NCI-H1105 treated with DMSO at 0.1 percent for 48 hours (cell line): ENCODE measurements around the gene NHS.
A peak's percentile ranks its signal among the peaks of the same experiment; 100 is the strongest.

Source experiments
- DNase-seq: peaks from one replicate; lab custom pipeline; 2025; lab: John Stamatoyannopoulos, UW

Gene NHS

DNA sequence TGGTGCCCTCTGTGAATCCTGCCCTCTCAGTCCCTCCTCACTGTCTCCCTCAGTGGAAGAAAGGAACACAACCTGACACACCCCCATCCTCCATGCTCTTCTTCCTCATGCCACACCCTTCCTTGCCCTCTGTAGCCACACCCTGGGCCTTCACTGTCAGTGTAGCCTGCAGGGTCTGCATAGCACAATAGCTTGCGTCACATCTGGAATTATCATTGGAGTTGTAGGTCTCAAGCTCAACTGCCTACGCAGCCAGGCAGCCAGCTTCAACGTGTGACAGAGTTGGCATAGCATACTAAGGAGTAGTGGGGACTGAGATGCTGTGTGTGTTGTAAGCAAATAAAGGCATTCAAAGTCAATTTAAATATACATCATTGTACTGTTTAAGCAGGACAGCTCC lies 248.8 kb downstream of the NHS start:
- no peak for DNase-seq

DNA sequence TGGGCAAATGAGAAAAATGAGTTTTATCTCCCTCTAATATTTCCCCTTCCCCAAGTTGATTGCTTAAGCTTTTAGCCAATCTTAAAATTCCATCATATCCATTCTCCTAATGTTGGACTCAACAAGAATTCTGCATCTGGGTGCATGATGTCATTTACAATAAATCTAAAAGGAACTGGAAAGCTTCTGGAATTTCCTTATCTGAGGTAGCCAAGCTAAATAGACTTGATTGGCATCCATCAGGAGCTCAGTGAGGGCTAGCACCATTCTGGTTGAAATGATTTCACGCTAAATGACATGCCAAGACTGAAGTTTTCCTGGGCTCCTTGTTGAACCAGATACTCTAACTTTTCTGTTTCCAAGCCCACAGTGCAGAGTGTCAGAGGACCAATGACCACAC lies 252.0 kb downstream of the NHS start:
- no peak for DNase-seq

DNA sequence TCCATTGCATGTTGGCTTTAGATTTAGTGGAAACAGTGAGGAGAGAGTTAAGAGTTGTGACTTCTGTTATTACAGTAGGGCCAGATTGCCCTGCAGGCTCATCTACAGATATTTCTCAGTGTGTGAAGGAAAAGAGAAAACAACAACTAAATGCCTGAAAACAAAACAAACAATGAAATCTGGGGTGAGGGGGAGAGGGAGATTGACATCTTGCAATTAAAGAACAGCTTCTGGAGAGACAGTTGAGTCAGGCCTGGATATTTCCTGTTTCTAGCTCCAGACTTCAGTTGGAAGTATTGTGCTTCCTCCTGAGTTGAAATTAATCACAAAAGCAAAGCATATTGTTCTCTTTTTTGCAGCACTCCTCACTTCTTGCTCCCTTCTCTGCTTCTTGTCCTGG lies 254.0 kb downstream of the NHS start:
- DNase-seq = no peak

DNA sequence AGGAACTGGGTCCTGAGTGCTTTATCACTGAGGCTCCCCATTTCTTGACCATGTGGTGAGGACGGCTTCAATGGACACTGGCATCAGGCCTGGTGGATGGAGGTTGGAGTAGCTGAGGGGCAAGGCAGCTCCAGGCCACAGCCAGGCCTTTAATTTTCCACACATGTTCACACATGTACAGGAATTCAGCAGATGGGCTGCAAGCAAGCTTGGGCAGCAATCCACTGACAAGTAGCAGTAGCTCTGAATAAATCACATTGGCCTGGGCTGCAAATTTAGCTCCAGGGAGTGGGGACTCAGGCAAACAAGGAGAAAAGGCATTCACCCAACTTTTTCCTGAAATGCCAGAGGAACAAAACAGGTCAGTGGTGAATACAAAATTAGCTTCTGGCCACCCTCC lies 254.5 kb downstream of the NHS start:
- no peak for DNase-seq

DNA sequence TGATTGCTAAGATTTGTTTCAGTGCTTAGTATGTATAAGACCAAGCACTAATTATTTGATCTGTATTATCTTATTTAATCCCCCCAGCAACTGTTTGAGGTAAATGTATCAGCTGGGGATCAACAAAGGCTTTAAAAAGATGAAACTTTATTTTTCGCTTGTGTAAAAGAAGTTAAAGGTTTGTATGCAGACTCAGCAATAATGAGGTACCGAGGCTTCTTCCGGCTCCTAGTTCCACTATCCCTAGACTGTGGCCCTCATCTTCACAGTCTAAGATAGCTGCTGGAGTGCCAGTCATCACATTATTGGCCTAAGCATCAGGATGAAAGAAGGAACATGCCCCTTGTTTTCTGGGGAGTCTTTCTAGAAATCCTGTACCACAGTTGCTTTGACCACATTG lies 256.6 kb downstream of the NHS start:
- DNase-seq = no peak

DNA sequence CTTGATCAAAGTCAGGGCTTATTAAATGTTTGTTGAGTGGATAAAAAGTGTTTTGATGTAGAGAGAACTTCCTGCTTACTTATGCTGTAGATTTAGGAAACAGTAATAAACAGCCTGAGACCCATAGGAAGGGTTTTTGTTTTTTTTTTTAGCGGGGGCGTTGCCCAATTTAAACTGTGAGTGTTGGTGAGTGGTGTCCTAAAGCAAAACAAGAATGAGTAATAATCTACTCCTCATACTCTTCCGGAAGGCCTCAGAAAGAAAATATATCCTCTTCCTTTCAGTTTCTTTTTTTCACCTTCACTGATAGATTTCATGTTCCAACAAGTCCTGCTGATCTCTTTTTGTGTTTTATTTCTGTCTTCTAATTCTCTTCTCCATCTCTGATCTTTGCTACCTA lies 257.9 kb downstream of the NHS start:
- DNase-seq = no peak

DNA sequence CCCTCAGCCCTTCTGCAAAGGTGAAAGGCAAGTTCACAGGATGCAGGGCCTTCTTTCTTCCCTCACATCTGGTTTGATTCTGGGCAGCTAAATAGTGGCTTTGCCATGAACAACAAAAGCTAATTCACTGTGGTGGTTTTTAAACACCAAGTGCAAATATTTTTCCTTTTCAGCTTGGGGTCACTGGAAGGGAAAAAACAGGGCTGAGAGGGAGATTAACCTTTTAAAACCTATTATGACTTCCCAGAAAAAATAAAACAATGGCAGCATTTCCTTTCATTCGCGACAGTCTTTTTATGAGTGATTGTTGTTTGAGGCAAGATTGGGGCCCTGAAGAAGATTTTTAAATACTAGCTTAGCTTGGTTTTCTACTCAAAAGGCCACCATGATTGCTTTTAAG lies 258.5 kb downstream of the NHS start:
- DNase-seq = no peak

DNA sequence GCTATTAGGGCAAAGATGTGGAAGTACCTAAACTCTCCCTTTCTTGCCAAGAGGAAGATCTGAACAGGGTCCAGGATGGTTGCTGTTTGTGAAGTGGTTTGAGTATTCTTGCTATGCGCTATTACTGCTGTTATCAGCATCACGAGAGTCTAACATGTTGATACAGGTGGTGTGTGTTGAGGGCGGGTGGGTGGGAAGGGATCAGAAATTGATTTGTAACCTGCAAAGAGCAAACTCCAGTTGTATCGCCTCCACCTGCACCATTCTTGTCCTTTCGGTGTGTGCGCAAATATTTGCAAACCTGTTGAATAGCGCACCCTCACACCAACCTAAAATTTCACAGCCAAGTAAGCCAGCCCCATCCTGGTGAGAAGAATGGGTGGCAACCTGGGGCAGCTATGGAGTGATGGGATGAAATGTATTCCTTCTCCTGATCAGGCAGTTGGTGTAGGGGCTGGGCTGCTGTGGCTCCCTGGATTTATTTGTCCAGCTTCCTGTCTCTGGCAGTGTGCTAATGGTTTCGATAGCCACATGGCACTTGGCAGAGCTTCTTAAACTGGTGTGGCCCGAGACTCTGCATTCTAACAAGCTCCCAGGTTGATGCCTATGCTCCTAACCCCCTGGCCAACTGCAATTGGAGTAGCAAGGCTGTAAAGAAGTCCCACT lies 259.7 kb downstream of the NHS start:
- DNase-seq = peak; percentile 29

DNA sequence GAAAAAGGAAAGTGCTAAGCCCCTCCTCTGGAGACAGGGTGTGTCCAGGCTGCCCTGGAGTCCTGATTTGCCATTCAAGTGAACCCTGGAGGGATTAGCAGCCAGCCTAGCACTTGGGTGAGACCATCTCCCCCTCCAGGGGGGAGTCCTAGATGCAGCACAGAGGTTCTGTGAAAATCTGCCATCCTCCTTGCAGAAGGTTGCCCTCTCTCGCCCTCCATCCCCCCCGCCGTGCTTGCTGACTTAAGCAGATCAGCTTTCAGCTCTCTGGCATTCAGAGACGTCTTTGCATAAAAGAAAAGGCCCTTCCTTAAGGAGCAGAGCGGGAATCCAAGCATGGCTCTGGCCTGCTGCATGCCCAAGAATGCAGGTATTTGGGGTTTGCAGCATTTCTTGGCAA lies 260.2 kb downstream of the NHS start:
- peak; percentile 2 for DNase-seq

DNA sequence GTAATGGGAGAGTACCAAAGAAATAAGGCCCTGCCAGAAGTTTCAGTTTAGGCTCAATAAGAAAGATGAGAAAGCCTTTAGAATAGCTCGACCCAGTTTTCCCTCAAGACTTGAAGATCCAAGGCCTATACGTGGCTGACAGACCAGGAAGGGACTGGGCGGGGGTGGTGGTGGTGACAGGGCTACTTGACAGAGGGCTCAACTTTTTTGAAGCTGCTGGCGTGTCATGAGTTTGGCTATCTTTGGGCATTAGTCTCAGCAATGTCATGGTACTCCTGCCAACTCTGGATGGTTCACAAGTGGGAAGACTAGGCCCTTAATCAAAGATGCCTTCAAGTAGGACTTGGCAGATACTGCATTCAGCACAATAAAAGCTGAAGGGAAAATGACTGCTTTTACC lies 262.2 kb downstream of the NHS start:
- no peak for DNase-seq

DNA sequence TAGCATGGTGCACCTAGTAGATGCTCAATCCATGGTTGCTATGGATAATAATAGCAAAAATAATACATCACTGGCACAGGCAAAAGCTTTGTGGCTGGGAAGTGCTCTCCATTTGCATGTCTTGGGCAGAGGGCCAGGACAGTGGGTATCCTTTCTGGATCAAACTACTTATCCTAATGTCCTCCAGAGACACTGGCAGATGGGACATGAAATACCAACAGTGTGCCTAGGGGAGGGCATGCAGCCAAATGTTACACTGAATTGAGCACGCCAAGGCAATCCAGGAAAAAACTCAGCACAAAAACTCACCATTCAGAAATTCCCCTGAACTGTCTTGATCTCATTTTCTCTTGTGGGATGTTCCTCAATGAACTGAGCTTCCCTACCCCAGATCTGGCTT lies 263.7 kb downstream of the NHS start:
- peak; percentile 12 for DNase-seq

DNA sequence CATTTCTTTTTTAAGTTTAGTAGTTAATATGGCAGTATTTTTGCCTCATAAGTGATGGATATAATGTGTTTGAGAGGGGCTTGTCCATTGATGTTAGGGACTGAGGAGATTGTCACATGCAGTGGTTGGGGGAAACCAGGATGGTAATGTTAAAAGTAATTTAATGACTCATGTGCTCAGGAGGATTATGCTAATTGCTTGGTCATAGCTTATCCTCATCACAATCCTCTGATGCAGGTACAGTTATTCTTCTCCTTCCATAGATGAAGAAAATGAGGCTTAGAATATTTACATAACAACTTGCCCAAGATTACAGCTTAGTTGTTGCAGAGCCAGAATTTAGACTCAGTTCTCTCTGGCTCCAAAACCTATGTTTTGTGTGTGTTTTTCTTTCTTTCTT lies 267.9 kb downstream of the NHS start:
- DNase-seq = no peak

DNA sequence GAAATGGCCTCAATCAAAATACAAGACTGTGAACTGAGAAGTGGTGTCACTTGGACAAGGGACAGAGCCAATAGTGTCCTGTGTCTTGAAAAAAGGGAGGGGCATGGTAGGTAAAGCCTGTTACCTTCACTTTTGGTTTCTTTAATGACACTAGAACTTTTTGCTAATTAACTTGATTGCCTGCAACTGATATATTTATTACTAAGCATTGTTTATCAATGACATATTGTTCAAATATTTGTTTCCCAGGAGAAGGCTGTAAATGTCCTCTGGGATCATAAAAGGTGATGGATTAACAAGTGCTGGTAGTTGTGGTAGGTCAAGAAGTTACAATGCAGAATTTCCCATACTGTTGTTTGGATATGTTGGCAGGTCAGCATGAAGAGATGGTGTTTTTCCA lies 268.5 kb downstream of the NHS start:
- DNase-seq = no peak

DNA sequence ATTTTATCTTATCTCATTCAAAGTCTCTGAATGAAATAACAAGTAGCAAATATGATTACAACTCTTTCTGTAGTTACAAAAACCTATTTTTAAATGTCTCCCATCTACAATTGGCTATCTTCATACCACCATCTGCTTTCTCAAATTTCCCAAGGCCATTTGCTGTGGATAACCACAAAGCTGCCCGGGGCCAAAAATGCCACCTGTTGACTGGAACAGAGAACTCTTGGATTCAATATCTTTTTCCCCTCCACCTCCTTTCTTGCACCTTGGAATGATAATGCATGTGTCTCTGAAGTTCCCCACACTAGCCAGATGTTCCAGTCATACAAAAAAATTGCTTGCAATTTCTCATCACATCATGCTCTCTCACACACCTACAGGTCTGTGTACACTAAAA lies 269.0 kb downstream of the NHS start:
- no peak for DNase-seq

DNA sequence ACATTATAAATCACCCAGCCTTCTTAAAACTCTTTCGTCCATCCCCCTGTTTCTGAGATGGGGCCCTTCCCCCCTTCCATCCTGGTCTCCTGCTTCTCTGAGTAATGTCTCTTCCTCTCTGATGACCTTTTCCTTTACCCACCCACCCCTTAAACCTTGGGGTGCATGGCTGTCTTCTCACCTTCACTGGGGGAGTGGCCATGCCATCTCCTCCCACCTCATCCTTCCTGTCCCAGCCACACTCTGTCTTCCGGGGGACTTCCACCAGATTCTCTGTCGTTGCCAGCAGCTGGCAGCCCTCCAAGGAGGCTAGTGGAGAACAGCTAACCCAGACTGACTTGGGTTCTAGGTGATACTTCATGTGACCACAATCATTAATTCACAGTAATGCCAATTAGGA lies 279.1 kb downstream of the NHS start:
- no peak for DNase-seq

DNA sequence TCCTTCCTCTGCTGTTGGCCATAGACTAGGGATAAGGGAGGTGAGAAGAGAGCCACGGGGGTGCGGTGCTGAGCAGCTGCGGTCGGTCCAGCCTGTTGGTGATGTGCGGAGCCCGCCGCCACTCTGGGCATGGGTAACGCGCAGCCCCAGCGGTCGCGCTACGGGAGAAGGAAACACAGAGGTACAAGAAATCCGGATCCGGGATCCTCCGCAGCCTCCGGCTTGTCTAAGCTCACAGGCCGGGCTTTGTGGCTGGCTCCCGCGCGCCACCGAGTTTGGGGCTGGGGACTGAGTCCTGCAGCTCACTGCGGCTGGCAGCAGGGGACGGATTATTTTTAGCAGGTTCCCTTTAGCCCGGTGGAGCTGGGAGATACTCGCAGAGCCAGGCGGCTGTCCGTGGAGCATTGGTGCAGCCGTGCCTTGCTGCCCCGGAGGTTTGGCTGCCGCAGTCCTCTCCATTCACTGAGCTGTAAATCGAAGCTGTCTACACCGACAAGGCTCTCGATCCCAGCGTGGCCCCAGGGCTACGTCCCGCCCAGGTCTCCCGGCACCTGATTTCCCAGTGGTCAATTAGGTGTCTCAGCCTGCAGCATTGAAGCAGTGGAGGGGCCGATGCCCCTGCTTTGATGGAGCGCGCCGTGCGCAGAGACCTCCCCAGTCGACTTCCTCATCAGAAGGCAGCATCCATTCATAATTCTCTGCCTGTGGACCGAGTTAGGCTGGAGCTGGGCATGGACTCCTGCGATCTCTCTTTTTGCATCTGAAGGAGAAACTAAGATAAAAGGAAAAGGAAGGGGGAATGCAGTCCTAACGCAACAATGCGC lies 280.4 kb downstream of the NHS start:
- DNase-seq = no peak

DNA sequence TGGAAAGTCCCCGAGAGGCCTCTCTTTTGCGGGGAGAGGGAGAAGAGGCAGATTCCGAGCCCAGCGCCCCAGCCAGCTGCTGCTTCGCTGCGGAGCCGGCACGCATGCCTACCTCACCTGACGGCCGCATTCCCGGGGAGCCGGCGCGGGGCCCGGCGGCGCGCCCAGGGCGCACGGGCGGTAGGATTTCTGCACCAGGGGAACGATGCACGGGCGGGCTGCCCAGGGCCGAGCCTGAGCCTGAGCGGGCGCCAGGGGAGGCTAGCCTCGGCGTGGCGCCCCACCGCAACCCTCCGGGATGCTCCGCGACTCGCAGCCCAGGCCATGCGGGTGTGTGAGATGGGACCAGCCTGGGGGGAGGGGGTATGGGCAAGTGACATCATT lies 281.0 kb downstream of the NHS start:
- no peak for DNase-seq

DNA sequence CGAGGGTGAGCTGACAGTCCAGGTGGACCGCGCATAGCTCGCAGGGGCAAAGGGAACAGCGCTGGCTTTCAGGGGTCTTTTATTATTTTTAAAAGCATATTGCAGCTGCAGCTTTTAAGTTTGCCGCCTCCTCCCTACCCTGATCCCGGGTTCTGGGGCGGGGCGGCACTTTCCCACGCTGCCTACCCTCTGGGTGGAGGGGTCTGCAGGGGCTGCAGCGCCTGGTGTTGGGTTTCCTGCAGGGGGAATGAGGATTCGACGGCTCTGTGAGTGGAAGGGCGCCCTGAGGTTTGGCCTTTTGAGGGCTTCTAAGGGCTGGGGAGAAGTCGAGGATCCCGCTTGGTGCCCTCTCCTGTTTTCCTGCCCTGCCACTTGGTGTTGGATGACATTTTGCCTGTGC lies 281.6 kb downstream of the NHS start:
- DNase-seq = no peak

DNA sequence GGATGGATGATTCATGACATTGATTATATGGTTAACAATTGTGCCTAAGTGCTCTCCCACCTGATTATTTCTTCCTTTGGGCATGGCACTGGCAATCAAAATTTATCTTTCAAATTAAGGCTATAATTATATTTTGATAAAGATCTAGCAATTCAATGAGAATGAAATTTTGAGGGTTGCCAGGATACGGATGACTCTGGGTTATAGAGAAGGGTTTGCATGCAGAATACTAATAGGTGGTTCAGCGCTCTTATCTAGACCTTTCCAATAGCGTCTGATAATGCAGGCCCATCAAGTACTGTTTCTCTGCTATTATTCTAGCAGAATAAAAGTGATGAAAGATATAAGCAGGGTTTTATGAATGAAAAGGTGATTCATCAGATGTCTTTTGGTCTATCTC lies 287.4 kb downstream of the NHS start:
- peak; percentile 14 for DNase-seq

DNA sequence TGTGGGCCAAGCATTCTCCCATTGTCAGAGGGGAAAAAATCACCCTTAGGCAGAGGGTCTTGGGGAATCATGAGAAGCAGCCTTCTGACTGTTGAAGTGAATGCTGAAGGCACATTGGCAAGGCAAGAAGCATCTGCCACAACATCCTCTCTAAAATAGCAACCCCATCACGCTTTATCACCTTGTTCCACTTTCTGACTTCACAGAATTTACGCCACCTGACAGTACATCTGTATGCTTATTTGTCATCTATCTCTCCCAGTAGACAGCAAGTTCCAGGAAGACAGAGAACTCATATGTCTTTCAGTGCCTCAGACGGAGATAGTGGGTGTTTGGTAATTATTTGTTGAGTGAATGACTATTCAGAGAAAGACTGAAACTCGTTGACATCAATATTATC lies 293.9 kb downstream of the NHS start:
- no peak for DNase-seq

DNA sequence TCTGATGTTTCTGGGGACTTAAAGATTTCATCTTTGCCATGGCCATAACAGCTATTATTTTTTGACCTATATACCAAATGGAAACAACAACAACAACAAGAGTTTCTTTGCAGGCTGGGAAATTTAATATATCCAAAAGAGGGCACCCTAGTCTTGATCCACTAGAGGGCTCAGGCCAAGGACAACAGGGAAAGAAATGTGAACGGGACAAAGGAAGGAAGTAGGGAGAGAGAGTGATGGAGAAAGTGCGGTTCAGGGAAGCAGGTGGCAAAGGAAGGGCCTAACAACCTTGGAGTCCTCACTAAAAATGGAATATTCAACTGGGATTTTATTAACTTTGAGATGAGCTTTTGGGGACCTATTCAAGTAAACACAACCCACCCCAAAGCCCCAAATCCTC lies 294.5 kb downstream of the NHS start:
- DNase-seq = no peak

DNA sequence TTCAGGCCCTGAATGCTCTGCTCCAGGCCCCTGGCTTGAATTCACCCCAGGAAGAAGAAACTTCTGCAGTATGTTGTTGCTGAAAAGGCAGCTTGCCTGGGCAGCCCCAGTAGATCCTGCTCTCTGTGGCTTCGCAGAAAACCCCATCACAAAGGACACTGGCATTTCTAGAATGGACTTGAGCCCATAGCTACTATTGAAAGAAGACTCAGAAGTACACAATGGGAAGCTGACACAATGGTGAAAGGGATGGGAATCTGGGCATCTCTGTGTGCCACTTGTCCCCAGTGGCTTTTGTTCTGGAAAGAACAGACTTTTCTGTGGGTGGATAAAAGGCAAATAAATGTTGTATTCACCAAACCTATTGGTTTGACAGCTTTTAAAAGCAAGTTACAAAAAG lies 294.9 kb downstream of the NHS start:
- DNase-seq = no peak

DNA sequence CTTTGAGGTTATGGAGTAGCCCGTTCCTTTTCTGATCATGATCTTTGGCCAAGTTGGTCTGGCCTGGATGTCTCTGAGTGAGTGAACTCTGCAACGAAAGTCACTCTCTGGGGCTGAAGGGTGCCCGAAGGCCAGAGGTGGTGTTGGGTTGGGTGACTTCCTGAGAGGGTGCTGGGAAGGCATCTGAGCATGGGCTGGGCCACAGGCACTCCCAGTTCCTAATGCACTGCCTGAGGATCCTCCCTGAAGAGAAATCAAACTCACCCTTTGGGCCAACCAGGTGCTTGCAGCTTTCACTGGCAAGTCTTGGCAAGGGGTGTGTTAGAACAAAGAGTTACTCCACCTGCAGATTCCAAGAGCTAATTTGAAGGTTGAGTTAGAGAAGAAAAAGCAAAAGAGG lies 295.9 kb downstream of the NHS start:
- DNase-seq = no peak

DNA sequence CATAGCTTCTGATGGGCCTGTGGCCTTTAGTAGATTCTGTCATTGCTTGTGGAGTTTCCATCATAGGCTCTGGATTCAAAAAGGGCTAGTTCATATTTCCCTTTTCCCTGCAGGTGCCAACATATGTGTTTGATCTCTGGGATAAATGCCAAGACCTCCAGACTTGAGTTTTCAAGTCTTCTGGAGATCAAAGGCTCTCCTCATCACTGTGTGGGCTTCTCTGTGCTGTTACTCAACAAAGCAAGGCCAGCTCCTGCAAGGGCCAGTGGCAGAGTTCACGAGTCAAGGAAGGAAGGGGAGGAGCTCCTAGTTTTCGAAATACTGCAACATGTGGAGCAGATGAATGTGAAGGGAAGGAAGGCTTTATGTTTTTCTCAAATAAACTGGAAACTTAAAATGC lies 299.6 kb downstream of the NHS start:
- peak; percentile 12 for DNase-seq
